CD14-positive monocyte (primary cell): ENCODE results near the gene SNHG17. TPM values are rescaled to one million over a fixed set of nuclear protein-coding genes. Genes with fewer than 3 reads are reported as not detected.

ENCODE experiments used
- DNase-seq, 3 donors: peaks; one replicate each; pipeline ENCODE4 v3.0.0-alpha.2; 2011 to 2022
- H2AFZ ChIP-seq: 2 replicates; pipeline ENCODE4 v1.6.0; 2012; ENCODE audit warnings: mild to moderate bottlenecking, low read depth, low read length, inconsistent platforms; ENCODE audit not compliant: insufficient read depth, poor library complexity, severe bottlenecking
- H3K27ac ChIP-seq, 2 donors: 1 replicate in 1 of 2; 2 replicates in 1 of 2; pipeline ENCODE4 v1.5.1; 2012 to 2013; ENCODE audit warnings: low read length in 2 of 2, control low read depth in 1 of 2, inconsistent platforms in 1 of 2, low read depth in 1 of 2, mild to moderate bottlenecking in 1 of 2
- H3K27me3 ChIP-seq, 2 donors: one replicate each; pipeline versions ENCODE4 v1.6.0 to v1.6.1; 2011 to 2013; ENCODE audit warnings: low read length in 2 of 2; ENCODE audit not compliant: control insufficient read depth in 2 of 2, insufficient read depth in 2 of 2
- H3K36me3 ChIP-seq, 2 donors: replicated peaks in 1 of 2; 1 replicate in 1 of 2; 2 replicates in 1 of 2; pipeline versions ENCODE4 v1.5.1 to v1.6.1; 2012 to 2013; ENCODE audit warnings: low read length in 2 of 2, control low read depth in 1 of 2, inconsistent platforms in 1 of 2, mild to moderate bottlenecking in 1 of 2; ENCODE audit not compliant: insufficient read depth in 2 of 2, control insufficient read depth in 1 of 2
- H3K4me1 ChIP-seq, 2 donors: 1 replicate in 1 of 2; 2 replicates in 1 of 2; pipeline versions ENCODE4 v1.5.1 to v1.6.1; 2012 to 2013; ENCODE audit warnings: low read length in 2 of 2, control low read depth in 1 of 2, inconsistent platforms in 1 of 2, mild to moderate bottlenecking in 1 of 2, moderate library complexity in 1 of 2; ENCODE audit not compliant: insufficient read depth in 2 of 2, control insufficient read depth in 1 of 2
- H3K4me2 ChIP-seq: replicated peaks from 2 replicates; pipeline ENCODE3; 2012; ENCODE audit warnings: low read length, moderate library complexity, mild to moderate bottlenecking; ENCODE audit not compliant: poor library complexity, severe bottlenecking; ENCODE audit errors: extremely low read depth
- H3K4me3 ChIP-seq, 3 experiments: fragments of 200-600 bp in 1 of 3; sonication (generic) in 1 of 3; replicated peaks in 1 of 3; 1 replicate in 2 of 3; 2 replicates in 1 of 3; pipeline ENCODE4 v1.5.1; 2011 to 2013; ENCODE audit warnings: low read length in 3 of 3, mild to moderate bottlenecking in 3 of 3, control low read depth in 2 of 3, low read depth in 2 of 3, inconsistent platforms in 1 of 3, moderate library complexity in 1 of 3
- H3K79me2 ChIP-seq: 2 replicates; pipeline ENCODE4 v1.6.0; 2012; ENCODE audit warnings: mild to moderate bottlenecking, control low read depth, inconsistent platforms, low read length, moderate library complexity; ENCODE audit not compliant: insufficient read depth
- H3K9ac ChIP-seq: 2 replicates; pipeline ENCODE4 v1.6.0; 2017; ENCODE audit warnings: low read length, mild to moderate bottlenecking; ENCODE audit not compliant: insufficient read depth, poor library complexity, severe bottlenecking
- H3K9me3 ChIP-seq, 2 donors: replicated peaks in 1 of 2; 1 replicate in 1 of 2; 2 replicates in 1 of 2; pipeline versions ENCODE4 v1.5.1 to v1.6.1; 2012 to 2013; ENCODE audit warnings: low read length in 2 of 2, control low read depth in 1 of 2; ENCODE audit not compliant: control insufficient read depth in 1 of 2, insufficient read depth in 1 of 2
- H4K20me1 ChIP-seq: 2 replicates; pipeline ENCODE4 v1.6.0; 2012; ENCODE audit warnings: mild to moderate bottlenecking, low read length, control low read depth, moderate library complexity; ENCODE audit not compliant: insufficient read depth
- H3K27ac Mint-ChIP-seq, 7 donors: one replicate each; pipeline ENCODE4 v1.8.0; 2020; ENCODE audit warnings: mild to moderate bottlenecking in 7 of 7, mixed read lengths in 7 of 7, moderate library complexity in 6 of 7, inconsistent platforms in 2 of 7
- H3K27me3 Mint-ChIP-seq, 3 donors: one replicate each; pipeline ENCODE4 v1.8.0; 2021 to 2022; ENCODE audit warnings: low read depth in 3 of 3, mild to moderate bottlenecking in 3 of 3, mixed read lengths in 3 of 3, moderate library complexity in 3 of 3, inconsistent platforms in 1 of 3
- H3K36me3 Mint-ChIP-seq, 2 donors: one replicate each; pipeline ENCODE4 v1.8.0; 2020; ENCODE audit warnings: mixed read lengths in 2 of 2, inconsistent platforms in 1 of 2, mild to moderate bottlenecking in 1 of 2
- H3K4me1 Mint-ChIP-seq: one replicate; pipeline ENCODE4 v1.8.0; 2020; ENCODE audit warnings: mild to moderate bottlenecking, mixed read lengths
- H3K4me3 Mint-ChIP-seq, 2 donors: one replicate each; pipeline ENCODE4 v1.8.0; 2020; ENCODE audit warnings: mild to moderate bottlenecking in 2 of 2, mixed read lengths in 2 of 2, moderate library complexity in 1 of 2
- H3K9me3 Mint-ChIP-seq, 7 donors: one replicate each; pipeline ENCODE4 v1.8.0; 2020 to 2022; ENCODE audit warnings: mixed read lengths in 7 of 7, mild to moderate bottlenecking in 6 of 7, moderate library complexity in 6 of 7, inconsistent platforms in 2 of 7
- CTCF ChIP-seq: fragments of 200-600 bp; IDR thresholded peaks from one replicate; pipeline ENCODE4 v1.8.0; 2022; ENCODE audit warnings: antibody characterized with exemption, mild to moderate bottlenecking
- WGBS: methylation state at CpG from one replicate; pipeline ENCODE4 v1.1.5; 2013; ENCODE audit warnings: missing lambda C conversion rate; ENCODE audit not compliant: insufficient coverage; 5-methylcytosine and 5-hydroxymethylcytosine counted together
- intact Hi-C, 2 donors: fragments of 100-400 bp; cut with micrococcal nuclease; formaldehyde crosslinking; loops; one replicate each; pipeline versions ENCODE4 v1.15.0 to v1.15.1; 2023
- polyA plus RNA-seq, 3 donors: library from polyadenylated mRNA; depleted of rRNA in 1 of 3; unstranded in 2 of 3; stranded (reverse) in 1 of 3; fragments of 300-500 nt in 2 of 3; fragments of >200 nt in 1 of 3; fragmentation: Illumina TruSeq in 2 of 3; gene quantifications; 1 replicate in 2 of 3; 2 replicates in 1 of 3; pipeline ENCODE4 v1.2.3, GENCODE V29; 2012 to 2021

Gene SNHG17
- polyA plus RNA-seq, 3 donors = 10.1 to 32.4 (median 29.2) TPM

GRCh38 chr20:38386851-38387250 is 48.3 kb downstream of the SNHG17 start:
- Mint-ChIP-seq H3K27ac (no peak overlapping the region), H3K4me3 (no peak overlapping the region), H3K36me3 (no peaks in the 10 kb centered on the region), H3K4me1 (no peaks in the 10 kb centered on the region), H3K9me3 (peaks cover 0 to 10% (median 0%) of the 10 kb centered on the region in 7 donors), H3K27me3 (peaks cover 4 to 7% (median 6%) of the 10 kb centered on the region in 3 donors)
- no peak overlapping the region for H2AFZ ChIP-seq
- no peak for TF ChIP-seq CTCF
- DNase-seq = no peak
- WGBS = 80% methylated on average over 1 of the region's 2 CpGs
- no peak overlapping the region for H3K4me2 ChIP-seq
- no peaks in the 10 kb centered on the region for H4K20me1 ChIP-seq
- H3K9me3 ChIP-seq = no peaks in the 10 kb centered on the region
- intact Hi-C loops = no loop called here
- no peaks in the 10 kb centered on the region for H3K36me3 ChIP-seq
- H3K4me3 ChIP-seq = no peak overlapping the region
- no peak overlapping the region for H3K27ac ChIP-seq
- no peak overlapping the region for H3K9ac ChIP-seq
- H3K27me3 ChIP-seq = peaks cover 0 to 2% of the 10 kb centered on the region in 2 donors
- no peaks in the 10 kb centered on the region for H3K79me2 ChIP-seq
- no peaks in the 10 kb centered on the region for H3K4me1 ChIP-seq

DNA sequence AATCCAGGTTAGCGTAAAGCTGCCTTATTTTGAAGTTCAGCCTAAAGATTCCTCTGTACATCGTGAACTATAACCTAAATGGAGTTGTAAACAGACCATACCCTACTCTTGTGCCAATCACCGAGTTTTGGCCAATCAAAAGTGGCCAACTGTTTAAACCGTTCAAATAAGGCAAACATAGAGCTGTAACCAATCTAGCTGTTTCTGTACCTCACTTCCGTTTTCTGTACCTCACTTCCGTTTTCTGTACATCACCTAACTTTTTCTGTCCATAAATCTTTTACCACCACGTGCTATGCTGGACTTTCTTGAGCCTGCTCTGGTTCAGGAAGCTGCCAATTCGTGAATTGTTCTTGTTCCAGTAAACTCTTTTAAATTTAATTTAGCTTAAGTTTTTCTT is 49.1 kb downstream of the SNHG17 start:
- DNase-seq = peak in 1 of 3 donors; percentile 50
- Histone ChIP-seq H2AFZ (no peak overlapping the region), H3K9ac (no peak overlapping the region), H3K4me2 (no peak overlapping the region), H4K20me1 (no peaks in the 10 kb centered on the region), H3K27ac (no peak overlapping the region), H3K4me1 (no peaks in the 10 kb centered on the region), H3K36me3 (no peaks in the 10 kb centered on the region), H3K4me3 (no peak overlapping the region), H3K79me2 (no peaks in the 10 kb centered on the region), H3K9me3 (no peaks in the 10 kb centered on the region), H3K27me3 (peaks cover 0 to 2% of the 10 kb centered on the region in 2 donors)
- intact Hi-C loops = no loop called here
- Mint-ChIP-seq H3K27ac (peak overlapping the region in 1 of 7 donors; percentile 21), H3K36me3 (no peaks in the 10 kb centered on the region), H3K9me3 (peaks cover 0 to 10% (median 0%) of the 10 kb centered on the region in 7 donors), H3K27me3 (peaks cover 4 to 9% (median 9%) of the 10 kb centered on the region in 3 donors), H3K4me1 (no peaks in the 10 kb centered on the region), H3K4me3 (no peak overlapping the region)
- TF ChIP-seq CTCF = no peak
- WGBS = 79% methylated on average over 5 of the region's 8 CpGs
